PC-9 (cell line): ENCODE results near the gene ANO1. TPM values are rescaled to one million over a fixed set of nuclear protein-coding genes. Genes with fewer than 3 reads are reported as not detected.

Experiments used
- BruUV-seq: library from RNA; stranded (reverse); fragments of 400-500 nt; replicated peaks from 2 replicates; lab custom pipeline; 2021; lab: Mats Ljungman, UMichigan
- CTCF ChIA-PET: fragments of 300-600 bp; sonication (Branson Sonifier 250); formaldehyde crosslinking; loops from one replicate; lab custom pipeline; 2022; ENCODE audit warnings: antibody characterized with exemption; lab: Charles Lee
- POLR2A ChIA-PET: fragments of 300-600 bp; sonication (Branson Sonifier 250); formaldehyde crosslinking; loops from one replicate; lab custom pipeline; 2022; ENCODE audit warnings: antibody characterized with exemption; ENCODE audit not compliant: unreplicated experiment; lab: Charles Lee
- DNase-seq, 2 experiments: peaks; one replicate each; pipeline versions ENCODE4 v3.0.0 to v3.0.0-alpha.2; 2015 to 2022; ENCODE audit warnings: mixed read lengths in 1 of 2
- H2AFZ ChIP-seq: fragments of 200-600 bp; sonication (generic); 2 replicates; pipeline ENCODE4 v1.8.1; 2017; ENCODE audit warnings: antibody characterized with exemption
- H3F3A ChIP-seq: fragments of 200-600 bp; sonication (generic); 2 replicates; pipeline ENCODE4 v1.8.1; 2017; ENCODE audit warnings: antibody characterized with exemption, mild to moderate bottlenecking, low read depth; ENCODE audit not compliant: insufficient read depth
- H3K27ac ChIP-seq: fragments of 200-600 bp; sonication (generic); 2 replicates; pipeline ENCODE4 v1.6.1; 2016; ENCODE audit warnings: mixed run types
- H3K27me3 ChIP-seq: fragments of 200-600 bp; sonication (generic); 2 replicates; pipeline ENCODE4 v1.6.1; 2016; ENCODE audit warnings: low read depth, mixed run types; ENCODE audit not compliant: insufficient read depth
- H3K36me3 ChIP-seq: fragments of 200-600 bp; sonication (generic); 2 replicates; pipeline ENCODE4 v1.6.1; 2016; ENCODE audit warnings: low read depth, mixed run types
- H3K4me1 ChIP-seq: fragments of 200-600 bp; sonication (generic); replicated peaks from 2 replicates; pipeline ENCODE4 v1.6.1; 2016; ENCODE audit warnings: mixed run types; ENCODE audit not compliant: insufficient read depth
- H3K4me2 ChIP-seq: fragments of 200-600 bp; sonication (generic); 2 replicates; pipeline ENCODE4 v1.6.1; 2017; ENCODE audit warnings: mixed run types
- H3K4me3 ChIP-seq: fragments of 200-600 bp; sonication (generic); 2 replicates; pipeline ENCODE4 v1.6.1; 2016; ENCODE audit warnings: mixed run types
- H3K79me2 ChIP-seq: fragments of 200-600 bp; sonication (generic); 2 replicates; pipeline ENCODE4 v1.6.1; 2017; ENCODE audit warnings: low read depth, mixed run types
- H3K9me2 ChIP-seq: fragments of 200-600 bp; sonication (generic); 2 replicates; pipeline ENCODE4 v1.8.1; 2017; ENCODE audit warnings: mild to moderate bottlenecking; ENCODE audit not compliant: insufficient read depth
- H3K9me3 ChIP-seq: fragments of 200-600 bp; sonication (generic); 2 replicates; pipeline ENCODE4 v1.8.1; 2016; ENCODE audit warnings: low read depth; ENCODE audit not compliant: insufficient read depth
- H4K20me1 ChIP-seq: fragments of 200-600 bp; sonication (generic); 2 replicates; pipeline ENCODE4 v1.8.1; 2017; ENCODE audit not compliant: insufficient read depth
- CTCF ChIP-seq: fragments of 200-600 bp; sonication (generic); conservative IDR thresholded peaks from 2 replicates; pipeline ENCODE4 v1.6.1; 2017; ENCODE audit warnings: mixed run types, antibody characterized with exemption, mild to moderate bottlenecking, moderate library complexity
- EZH2 ChIP-seq: fragments of 200-600 bp; sonication (generic); IDR thresholded peaks from 2 replicates; pipeline ENCODE4 v1.8.0; 2017; ENCODE audit warnings: antibody characterized with exemption, low read depth
- intact Hi-C: fragments of 100-400 bp; cut with micrococcal nuclease; formaldehyde crosslinking; loops from one replicate; pipeline ENCODE4 v1.10.0; 2022; ENCODE audit not compliant: unreplicated experiment
- total RNA-seq: library from RNA; stranded (reverse); gene quantifications from 2 replicates; pipeline ENCODE4 v1.2.3, GENCODE V29; 2021

ANO1 gene
- total RNA-seq, 1 experiment from 2014 or later, result 107 TPM

DNA sequence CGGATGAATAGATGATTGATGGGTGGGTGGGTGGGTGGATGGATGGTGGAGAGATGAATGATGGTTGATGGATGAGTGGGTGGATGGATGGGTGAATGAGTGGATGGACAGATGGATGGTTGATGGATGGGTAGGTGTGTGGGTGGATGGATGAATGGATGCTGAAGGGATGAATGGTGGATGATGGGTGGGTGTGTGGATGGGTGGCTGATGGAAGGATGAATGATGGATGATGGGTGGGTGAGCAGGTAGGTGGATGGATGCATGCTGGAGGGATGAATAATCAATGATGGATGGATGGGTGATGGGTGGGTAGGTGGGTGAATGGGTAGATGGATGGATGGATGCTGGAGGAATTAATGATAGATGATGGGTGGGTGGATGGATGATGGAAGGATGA lies 40.5 kb downstream of the ANO1 start:
- no peak overlapping the region for H3K4me2 ChIP-seq
- H3K9me2 ChIP-seq, result peaks cover 4% of the 10 kb centered on the region; the same call in 1 of the 2 replicates
- peaks cover 66% of the 10 kb centered on the region for H3K36me3 ChIP-seq
- intact Hi-C loops, result no loop called here
- no peaks in the 10 kb centered on the region for H3K9me3 ChIP-seq
- ChIA-PET CTCF (no interaction called here), POLR2A (no interaction called here)
- TF ChIP-seq EZH2 (no peak), CTCF (no peak)
- no TSS peak for BruUV-seq
- no peak overlapping the region for H3K4me3 ChIP-seq
- H3K27me3 ChIP-seq, result no peaks in the 10 kb centered on the region
- H3K79me2 ChIP-seq, result no peaks in the 10 kb centered on the region
- no peaks in the 10 kb centered on the region for H3K4me1 ChIP-seq
- H2AFZ ChIP-seq, result no peak overlapping the region
- H3F3A ChIP-seq, result peaks cover 50% of the 10 kb centered on the region; the same call in 1 of the 2 replicates
- DNase-seq, result no peak
- no peaks in the 10 kb centered on the region; the same call in none of the 2 replicates for H4K20me1 ChIP-seq
- no peak overlapping the region for H3K27ac ChIP-seq

DNA sequence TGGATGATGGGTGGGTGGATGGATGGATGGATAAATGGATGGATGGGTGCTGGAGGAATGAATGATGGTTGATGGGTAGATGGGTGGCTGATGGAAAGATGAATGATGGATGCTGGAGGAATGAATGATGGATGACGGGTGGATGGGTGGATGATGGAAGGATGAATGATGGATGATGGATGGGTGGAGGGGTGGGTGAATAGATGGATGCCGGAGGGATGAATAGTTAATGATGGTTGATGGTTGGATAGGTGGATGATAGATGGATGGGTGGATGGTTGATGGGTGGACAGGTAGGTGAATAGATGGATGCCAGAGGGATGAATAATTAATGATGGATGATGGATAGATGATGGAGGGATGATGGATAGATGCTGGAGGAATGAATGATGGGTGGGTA lies 41.4 kb downstream of the ANO1 start:
- Histone ChIP-seq H2AFZ (no peak overlapping the region), H3F3A (peaks cover 53% of the 10 kb centered on the region; the same call in 1 of the 2 replicates), H3K9me3 (no peaks in the 10 kb centered on the region), H3K27ac (no peak overlapping the region), H3K4me2 (no peak overlapping the region), H3K4me1 (no peaks in the 10 kb centered on the region), H3K4me3 (no peak overlapping the region), H3K36me3 (peaks cover 66% of the 10 kb centered on the region), H3K79me2 (no peaks in the 10 kb centered on the region), H4K20me1 (peaks cover 2% of the 10 kb centered on the region), H3K27me3 (no peaks in the 10 kb centered on the region), H3K9me2 (peaks cover 4% of the 10 kb centered on the region; the same call in 1 of the 2 replicates)
- TF ChIP-seq EZH2 (no peak), CTCF (no peak)
- no peak for DNase-seq
- no TSS peak for BruUV-seq
- intact Hi-C loops, result no loop called here
- ChIA-PET CTCF (interaction anchor here (0.6 kb wide), 1 partner anchor 59 kb away, joined by 5 read pairs; no protein-coding TSS in a partner anchor), POLR2A (no interaction called here)

GRCh38 chr11:70120674-70121073 lies 42.6 kb downstream of the ANO1 start:
- Histone ChIP-seq H3K79me2 (no peaks in the 10 kb centered on the region), H3K4me2 (no peak overlapping the region), H3K4me1 (no peaks in the 10 kb centered on the region), H3K27me3 (no peaks in the 10 kb centered on the region), H4K20me1 (peaks cover 5% of the 10 kb centered on the region), H3K27ac (no peak overlapping the region), H3K9me3 (no peaks in the 10 kb centered on the region), H3K9me2 (peaks cover 4% of the 10 kb centered on the region; the same call in 1 of the 2 replicates), H3K36me3 (peaks cover 54% of the 10 kb centered on the region), H3F3A (peaks cover 53% of the 10 kb centered on the region; the same call in 1 of the 2 replicates), H2AFZ (no peak overlapping the region), H3K4me3 (no peak overlapping the region)
- TF ChIP-seq CTCF (no peak), EZH2 (no peak)
- intact Hi-C loops, result no loop called here
- ChIA-PET CTCF (no interaction called here), POLR2A (no interaction called here)
- no peak for DNase-seq
- no TSS peak for BruUV-seq
